IMR-90 (cell line): ENCODE results near the gene RNF2. TPM values are rescaled to one million over a fixed set of nuclear protein-coding genes. Genes with fewer than 3 reads are reported as not detected.
A peak's percentile ranks its signal among the peaks of the same experiment; 100 is the strongest.

Source experiments
- ATAC-seq: fragments of 200-7000 bp; cut with Tn5 transposase; 2 replicates; pipeline ENCODE4 v1.9.1; 2020; ENCODE audit warnings: low read depth, mild to moderate bottlenecking, moderate library complexity
- BruUV-seq: library from RNA; stranded (reverse); fragments of 400-500 nt; replicated peaks from 2 replicates; lab custom pipeline; 2021; lab: Mats Ljungman, UMichigan
- CTCF ChIA-PET: fragments of 300-600 bp; formaldehyde crosslinking; extraction: SDS; loops from one replicate; lab custom pipeline; 2021; ENCODE audit warnings: antibody characterized with exemption; lab: Yijun Ruan, JAX
- POLR2A ChIA-PET: fragments of 300-600 bp; sonication (Branson Sonifier 250); formaldehyde crosslinking; loops from one replicate; lab custom pipeline; 2022; ENCODE audit warnings: antibody characterized with exemption; ENCODE audit not compliant: unreplicated experiment; lab: Charles Lee
- DNase-seq: peaks from one replicate; pipeline ENCODE4 v3.0.0; 2013
- H2AFZ ChIP-seq: replicated peaks from 2 replicates; pipeline ENCODE3; 2013; ENCODE audit warnings: low read length, mild to moderate bottlenecking; ENCODE audit not compliant: poor library complexity
- H2AK5ac ChIP-seq: 2 replicates; pipeline ENCODE4 v1.6.1; 2013; ENCODE audit warnings: low read depth, low read length, inconsistent platforms
- H2AK9ac ChIP-seq: replicated peaks from 2 replicates; pipeline ENCODE3; 2013; ENCODE audit warnings: mild to moderate bottlenecking, low read depth, low read length, moderate library complexity; ENCODE audit not compliant: poor library complexity
- H2BK120ac ChIP-seq: 2 replicates; pipeline ENCODE4 v1.6.1; 2013; ENCODE audit warnings: low read depth, low read length, inconsistent platforms
- H2BK15ac ChIP-seq: 3 replicates; pipeline ENCODE4 v1.6.1; 2013; ENCODE audit warnings: low read depth, low read length, inconsistent platforms
- H2BK20ac ChIP-seq: 2 replicates; pipeline ENCODE4 v1.6.1; 2013; ENCODE audit warnings: low read depth, mild to moderate bottlenecking, inconsistent platforms, low read length, moderate library complexity
- H2BK5ac ChIP-seq: 2 replicates; pipeline ENCODE4 v1.6.1; 2013; ENCODE audit warnings: mild to moderate bottlenecking, low read depth, low read length, inconsistent platforms; ENCODE audit not compliant: poor library complexity, severe bottlenecking
- H3K14ac ChIP-seq: replicated peaks from 2 replicates; pipeline ENCODE4 v1.6.1; 2013; ENCODE audit warnings: low read depth, low read length, inconsistent platforms
- H3K18ac ChIP-seq: 2 replicates; pipeline ENCODE4 v1.6.1; 2013; ENCODE audit warnings: low read depth, low read length, control low read depth
- H3K23ac ChIP-seq: 2 replicates; pipeline ENCODE4 v1.6.1; 2013; ENCODE audit warnings: low read depth, low read length, inconsistent platforms
- H3K27ac ChIP-seq: 2 replicates; pipeline ENCODE4 v1.5.1; 2013; ENCODE audit warnings: mild to moderate bottlenecking, control low read depth, low read length; ENCODE audit not compliant: insufficient read depth
- H3K27me3 ChIP-seq: 2 replicates; pipeline ENCODE4 v1.6.1; 2013; ENCODE audit warnings: low read length; ENCODE audit not compliant: control insufficient read depth, insufficient read depth
- H3K36me3 ChIP-seq: 2 replicates; pipeline ENCODE4 v1.6.1; 2013; ENCODE audit warnings: low read length, mixed read lengths; ENCODE audit not compliant: control insufficient read depth, insufficient read depth
- H3K4ac ChIP-seq: 2 replicates; pipeline ENCODE4 v1.6.1; 2013; ENCODE audit warnings: low read depth, low read length, inconsistent platforms
- H3K4me1 ChIP-seq: 2 replicates; pipeline ENCODE4 v1.6.1; 2013; ENCODE audit warnings: low read length, mixed read lengths; ENCODE audit not compliant: control insufficient read depth, insufficient read depth
- H3K4me2 ChIP-seq: 2 replicates; pipeline ENCODE4 v1.6.1; 2013; ENCODE audit warnings: low read depth, mild to moderate bottlenecking, control low read depth, low read length, moderate library complexity
- H3K4me3 ChIP-seq: 2 replicates; pipeline ENCODE4 v1.5.1; 2013; ENCODE audit warnings: low read depth, mild to moderate bottlenecking, control low read depth, low read length, moderate library complexity; ENCODE audit not compliant: insufficient read depth
- H3K56ac ChIP-seq: 2 replicates; pipeline ENCODE4 v1.6.1; 2013; ENCODE audit warnings: low read length, inconsistent platforms; ENCODE audit not compliant: insufficient read depth; ENCODE audit errors: extremely low read depth
- H3K79me1 ChIP-seq, 2 experiments: 2 replicates each; pipeline ENCODE4 v1.6.1; 2013; ENCODE audit warnings: low read length in 2 of 2, inconsistent platforms in 1 of 2, low read depth in 1 of 2
- H3K9ac ChIP-seq: 2 replicates; pipeline ENCODE4 v1.6.1; 2013; ENCODE audit warnings: low read depth, low read length, control low read depth
- H3K9me1 ChIP-seq: 2 replicates; pipeline ENCODE4 v1.6.1; 2013; ENCODE audit warnings: low read length, inconsistent platforms; ENCODE audit not compliant: insufficient read depth
- H3K9me3 ChIP-seq: 2 replicates; pipeline ENCODE4 v1.6.1; 2013; ENCODE audit warnings: low read length; ENCODE audit not compliant: control insufficient read depth, insufficient read depth
- H4K20me1 ChIP-seq: 2 replicates; pipeline ENCODE4 v1.6.1; 2013; ENCODE audit warnings: low read length, inconsistent platforms; ENCODE audit not compliant: insufficient read depth
- H4K5ac ChIP-seq: 2 replicates; pipeline ENCODE4 v1.6.1; 2013; ENCODE audit warnings: mild to moderate bottlenecking, low read depth, low read length, control low read depth
- H4K8ac ChIP-seq, 2 experiments: 2 replicates each; pipeline ENCODE4 v1.6.1; 2013; ENCODE audit warnings: low read depth in 2 of 2, low read length in 2 of 2, control low read depth in 1 of 2, inconsistent platforms in 1 of 2
- H4K91ac ChIP-seq: 2 replicates; pipeline ENCODE4 v1.6.1; 2013; ENCODE audit warnings: low read depth, low read length, inconsistent platforms; ENCODE audit not compliant: insufficient read depth
- BHLHE40 ChIP-seq: fragments of 150-350 bp; IDR thresholded peaks from 2 replicates; pipeline ENCODE4 v1.6.1; 2016; ENCODE audit warnings: mild to moderate bottlenecking, low read depth, low read length
- ELK1 ChIP-seq: fragments of 150-350 bp; IDR thresholded peaks from 2 replicates; pipeline ENCODE4 v1.6.1; 2016; ENCODE audit warnings: low read depth, mild to moderate bottlenecking, low read length, moderate library complexity, borderline replicate concordance
- dilution Hi-C: fragments of 300-500 bp; cut with HindIII; formaldehyde crosslinking; loops from one replicate; pipeline ENCODE4 v1.14.3; 2018; ENCODE audit warnings: low sequenced_read_pairs; ENCODE audit not compliant: unreplicated experiment
- in situ Hi-C: fragments of 300-500 bp; cut with MboI; formaldehyde crosslinking; loops from 3 replicates; pipeline ENCODE4 v1.14.3; 2019; ENCODE audit warnings: low sequenced_read_pairs, inconsistent platforms, mixed read lengths
- intact Hi-C: fragments of 100-400 bp; cut with micrococcal nuclease; formaldehyde crosslinking; loops from 2 replicates; pipeline ENCODE4 v1.10.0; 2022
- polyA plus RNA-seq, 3 experiments: library from polyadenylated mRNA; depleted of rRNA; stranded (reverse); fragments of >200 nt; gene quantifications; 2 replicates each; pipeline ENCODE4 v1.2.3, GENCODE V29; 2012; ENCODE audit warnings: low replicate concordance in 1 of 3
- total RNA-seq: library from RNA; depleted of rRNA; stranded (reverse); fragments of >200 nt; gene quantifications from 2 replicates; pipeline ENCODE4 v1.2.3, GENCODE V29; 2012
- TF ChIP-seq, protein P1 (sequence below): conservative IDR thresholded peaks from 2 replicates; pipeline ENCODE4 v1.5.1; 2012; ENCODE audit warnings: mild to moderate bottlenecking, low read depth, low read length, improper control_type of control experiment

Gene RNF2
- total and polyA plus RNA-seq, 2 of the 4 experiments (the other 2 are of a cell fraction) = 22.6 to 48.8 TPM

- dilution Hi-C loops = no loop called here
- DNase-seq (peak; percentile 13), ATAC-seq (no peak)
- no peaks in the 10 kb centered on the region for H4K20me1 ChIP-seq
- H3K27me3 ChIP-seq = no peaks in the 10 kb centered on the region
- H3K79me1 ChIP-seq = no peaks in the 10 kb centered on the region
- TF ChIP-seq, protein P1, sequence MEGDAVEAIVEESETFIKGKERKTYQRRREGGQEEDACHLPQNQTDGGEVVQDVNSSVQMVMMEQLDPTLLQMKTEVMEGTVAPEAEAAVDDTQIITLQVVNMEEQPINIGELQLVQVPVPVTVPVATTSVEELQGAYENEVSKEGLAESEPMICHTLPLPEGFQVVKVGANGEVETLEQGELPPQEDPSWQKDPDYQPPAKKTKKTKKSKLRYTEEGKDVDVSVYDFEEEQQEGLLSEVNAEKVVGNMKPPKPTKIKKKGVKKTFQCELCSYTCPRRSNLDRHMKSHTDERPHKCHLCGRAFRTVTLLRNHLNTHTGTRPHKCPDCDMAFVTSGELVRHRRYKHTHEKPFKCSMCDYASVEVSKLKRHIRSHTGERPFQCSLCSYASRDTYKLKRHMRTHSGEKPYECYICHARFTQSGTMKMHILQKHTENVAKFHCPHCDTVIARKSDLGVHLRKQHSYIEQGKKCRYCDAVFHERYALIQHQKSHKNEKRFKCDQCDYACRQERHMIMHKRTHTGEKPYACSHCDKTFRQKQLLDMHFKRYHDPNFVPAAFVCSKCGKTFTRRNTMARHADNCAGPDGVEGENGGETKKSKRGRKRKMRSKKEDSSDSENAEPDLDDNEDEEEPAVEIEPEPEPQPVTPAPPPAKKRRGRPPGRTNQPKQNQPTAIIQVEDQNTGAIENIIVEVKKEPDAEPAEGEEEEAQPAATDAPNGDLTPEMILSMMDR = no peak
- no peak for TF ChIP-seq ELK1
- no peak for TF ChIP-seq BHLHE40
- POLR2A ChIA-PET = no interaction called here
- no peak overlapping the region for H3K4me2 ChIP-seq
- no peak overlapping the region for H4K91ac ChIP-seq
- in situ Hi-C loops = no loop called here
- H3K9me3 ChIP-seq = peaks cover 10% of the 10 kb centered on the region
- no peak overlapping the region for H2BK15ac ChIP-seq
- no peak overlapping the region for H3K27ac ChIP-seq
- no peak overlapping the region for H2BK120ac ChIP-seq
- no peak overlapping the region for H2AFZ ChIP-seq
- H4K5ac ChIP-seq = no peak overlapping the region
- H3K56ac ChIP-seq = no peak overlapping the region
- no peak overlapping the region for H3K14ac ChIP-seq
- H3K9ac ChIP-seq = no peak overlapping the region
- no peak overlapping the region for H2AK5ac ChIP-seq
- H4K8ac ChIP-seq = no peak overlapping the region
- no peak overlapping the region for H3K18ac ChIP-seq
- H3K4ac ChIP-seq = no peak overlapping the region
- H3K23ac ChIP-seq = no peak overlapping the region
- H3K9me1 ChIP-seq = no peaks in the 10 kb centered on the region
- H2AK9ac ChIP-seq = no peak overlapping the region
- intact Hi-C loops = loop anchor here (5.0 kb wide), 1 partner anchor 34 kb away; no protein-coding TSS in a partner anchor
- H2BK20ac ChIP-seq = no peak overlapping the region
- H2BK5ac ChIP-seq = no peak overlapping the region
- no peaks in the 10 kb centered on the region; the same call in 1 of the 2 replicates for H3K36me3 ChIP-seq
- H3K4me1 ChIP-seq = no peaks in the 10 kb centered on the region
- CTCF ChIA-PET = interaction anchor here (0.6 kb wide), 1 partner anchor 1041 kb away, joined by 6 read pairs; no protein-coding TSS in a partner anchor
- no peak overlapping the region for H3K4me3 ChIP-seq
- no TSS peak for BruUV-seq
Observed at GRCh38 chr1:185108321-185108720, 63.0 kb downstream of the RNF2 start.
